GM18517 (cell line): Measurements from ENCODE around the gene COP1.

Experiments
- ATAC-seq: cut with Tn5 transposase; IDR thresholded peaks from one replicate; pipeline ENCODE4 v1.9.1; 2021; ENCODE audit warnings: mild to moderate bottlenecking, moderate library complexity; ENCODE audit not compliant: unreplicated experiment

COP1 gene

DNA sequence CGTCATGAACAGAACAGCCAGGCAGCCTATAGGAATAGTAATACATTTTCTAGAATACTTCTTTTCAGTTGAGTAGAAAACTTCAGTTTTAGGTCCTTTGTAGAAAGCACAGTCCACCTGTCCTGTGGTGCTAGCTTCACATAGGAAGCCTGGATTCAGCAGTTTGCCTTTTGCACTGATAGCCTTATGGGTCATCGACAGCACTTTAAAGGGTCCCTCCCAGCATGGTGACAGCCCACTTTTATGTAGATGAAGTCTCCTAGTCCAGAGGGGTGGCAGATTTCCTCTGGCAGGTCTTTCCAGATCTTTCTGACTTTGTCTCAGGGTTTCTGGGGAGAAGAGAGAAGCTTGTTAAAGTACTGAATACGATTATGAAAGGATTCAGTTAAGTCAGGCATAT is 302.3 kb downstream of the COP1 start:
- ATAC-seq = no peak

DNA sequence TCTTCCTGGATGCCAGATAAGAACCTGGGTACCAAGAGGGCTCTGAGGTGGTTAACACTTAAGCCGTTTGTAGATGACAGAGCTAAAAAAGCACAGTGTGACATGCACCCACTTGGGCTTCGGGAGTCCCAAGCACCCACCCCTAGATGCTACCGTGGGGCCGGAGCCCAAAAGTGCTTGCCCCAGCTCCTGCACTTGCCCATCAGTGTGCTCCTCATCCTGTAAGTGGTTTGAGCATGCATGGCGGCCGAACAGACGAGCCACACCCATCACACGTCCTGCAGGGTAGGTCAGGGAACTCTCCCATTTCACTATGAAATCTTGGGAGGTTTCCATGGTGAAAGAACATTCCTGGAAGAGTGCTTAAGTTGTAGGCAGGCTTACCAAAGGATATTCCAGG is 304.8 kb downstream of the COP1 start:
- ATAC-seq = no peak

DNA sequence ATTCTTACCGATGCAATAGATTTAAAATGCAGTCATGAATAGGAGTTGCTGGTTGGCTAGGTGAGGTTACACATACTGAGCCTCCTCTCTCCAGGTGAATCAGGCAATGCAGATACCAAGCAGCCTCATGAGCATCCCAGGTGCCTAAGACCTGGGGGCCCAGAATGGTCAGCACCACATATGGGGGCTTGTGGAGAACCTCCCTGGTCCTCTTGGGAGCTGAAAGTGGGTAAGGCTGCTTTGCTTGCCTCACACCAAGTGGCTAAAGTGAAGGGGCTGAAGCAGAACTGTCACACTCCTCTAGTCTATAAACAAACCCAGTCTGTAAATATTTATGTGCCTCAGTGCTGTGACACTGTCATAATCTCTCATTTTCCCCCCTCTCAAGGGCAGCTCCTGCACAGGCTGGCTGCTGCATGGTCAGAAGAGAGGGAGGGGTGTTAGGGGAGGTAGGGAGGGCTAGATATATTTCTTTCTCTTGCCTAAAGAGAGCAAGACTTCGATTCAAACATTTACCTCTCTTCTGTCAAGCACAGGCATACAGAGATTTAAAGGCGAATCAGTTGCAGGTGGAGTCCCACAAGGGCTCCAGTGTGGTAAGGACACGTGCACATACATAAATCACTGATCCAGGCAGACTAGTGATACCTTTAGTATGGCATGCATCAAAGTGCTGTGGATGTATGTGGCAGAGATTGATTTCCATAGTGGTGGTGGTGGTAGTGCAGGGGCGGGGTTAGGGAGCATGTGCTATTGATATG is 305.8 kb downstream of the COP1 start:
- ATAC-seq = no peak

DNA sequence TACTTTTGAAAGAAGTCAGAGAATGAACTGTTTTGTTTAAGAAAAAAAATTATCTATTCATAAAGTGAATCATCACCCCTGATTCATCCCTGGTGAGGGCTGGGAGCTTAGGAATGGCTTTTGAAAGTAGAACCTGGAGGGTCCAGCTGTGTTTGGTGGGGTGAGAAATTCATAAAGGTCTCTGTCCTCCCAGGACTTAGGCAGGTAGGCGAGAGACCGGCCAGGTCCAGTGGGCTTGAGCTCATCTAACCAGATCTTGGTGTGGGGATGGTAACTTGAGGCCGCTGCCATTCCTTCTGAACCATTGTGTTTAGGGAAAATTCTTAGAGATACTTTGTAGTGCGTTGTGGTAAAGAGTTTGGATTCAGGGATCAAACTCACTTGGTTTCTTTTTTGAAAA is 306.9 kb downstream of the COP1 start:
- no peak for ATAC-seq

DNA sequence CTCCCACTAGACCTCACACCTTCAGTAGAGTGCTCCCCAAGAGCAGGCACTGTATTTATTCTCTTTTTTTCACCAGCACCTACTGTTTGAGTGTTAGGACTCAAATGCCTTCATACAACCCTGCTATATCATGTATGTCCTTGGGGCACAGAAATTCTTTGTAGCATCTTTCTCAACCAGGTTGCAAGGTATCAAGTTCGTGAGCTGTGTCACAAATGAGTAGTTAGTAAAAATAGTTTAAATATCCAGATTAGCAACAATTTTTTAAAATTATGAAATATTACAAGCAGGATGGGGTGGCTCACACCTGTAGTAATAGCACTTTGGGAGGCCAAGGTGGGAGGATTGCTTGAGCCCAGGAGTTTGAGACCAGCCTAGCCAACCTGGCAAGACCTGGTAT is 311.1 kb downstream of the COP1 start:
- no peak for ATAC-seq
